Lung (tissue), 12 donors: ENCODE data around the gene ZIC2. TPM values are rescaled to one million over a fixed set of nuclear protein-coding genes. Genes with fewer than 3 reads are reported as not detected.
"Not testable (repeated sequence)": the region's sequence is repeated elsewhere in the genome, so short reads cannot be mapped to it uniquely, and the experiment has no call there.

ENCODE experiments used
- ATAC-seq: fragments of 200-7000 bp; cut with Tn5 transposase; one replicate; pipeline ENCODE4 v1.9.1; 2020; ENCODE audit warnings: moderate number of reproducible peaks; ENCODE audit not compliant: insufficient read depth, low FRiP score
- DNase-seq, 3 donors: peaks; one replicate each; pipeline ENCODE4 v3.0.0-alpha.2; 2013 to 2017
- H3K27ac ChIP-seq, 2 donors: one replicate each; pipeline ENCODE4 v1.5.1; 2013; ENCODE audit warnings: mild to moderate bottlenecking in 2 of 2, moderate library complexity in 2 of 2, control low read depth in 1 of 2, inconsistent platforms in 1 of 2, low read depth in 1 of 2, low read length in 1 of 2
- H3K27me3 ChIP-seq, 3 donors: one replicate each; pipeline ENCODE4 v1.5.1; 2013; ENCODE audit warnings: low read length in 2 of 3; ENCODE audit not compliant: control insufficient read depth in 3 of 3, insufficient read depth in 3 of 3
- H3K36me3 ChIP-seq, 4 donors: one replicate each; pipeline ENCODE4 v1.5.1; 2013; ENCODE audit warnings: low read length in 4 of 4, mild to moderate bottlenecking in 1 of 4, moderate library complexity in 1 of 4; ENCODE audit not compliant: control insufficient read depth in 4 of 4, insufficient read depth in 4 of 4
- H3K4me1 ChIP-seq, 5 donors: one replicate each; pipeline ENCODE4 v1.5.1; 2013; ENCODE audit warnings: low read length in 5 of 5, mild to moderate bottlenecking in 2 of 5, moderate library complexity in 1 of 5; ENCODE audit not compliant: control insufficient read depth in 5 of 5, insufficient read depth in 5 of 5
- H3K4me3 ChIP-seq: one replicate; pipeline ENCODE4 v1.5.1; 2013; ENCODE audit warnings: mild to moderate bottlenecking, control low read depth, moderate library complexity
- H3K9ac ChIP-seq, 2 donors: one replicate each; pipeline ENCODE4 v1.5.1; 2013; ENCODE audit warnings: low read length in 2 of 2, control low read depth in 1 of 2; ENCODE audit not compliant: insufficient read depth in 1 of 2
- H3K9me3 ChIP-seq, 4 donors: one replicate each; pipeline ENCODE4 v1.5.1; 2013; ENCODE audit warnings: low read length in 3 of 4, mild to moderate bottlenecking in 1 of 4, moderate library complexity in 1 of 4; ENCODE audit not compliant: control insufficient read depth in 4 of 4, insufficient read depth in 3 of 4
- WGBS, 2 donors: extraction: QIAGEN DNeasy Blood & Tissue Kit; methylation state at CpG; one replicate each; pipeline ENCODE4 v1.1.7; 2013; 5-methylcytosine and 5-hydroxymethylcytosine counted together
- polyA plus RNA-seq, 2 donors: library from polyadenylated mRNA; stranded (reverse); fragments of 200-250 nt; gene quantifications; one replicate each; pipeline ENCODE4 v1.2.1, GENCODE V29; 2013
- total RNA-seq, 2 donors: library from RNA; depleted of rRNA in 1 of 2; stranded (reverse); fragments of >200 nt in 1 of 2; gene quantifications; one replicate each; pipeline ENCODE4 v1.2.1, GENCODE V29; 2014 to 2021
- TF ChIP-seq, protein P1 (sequence below): IDR thresholded peaks from 2 replicates; pipeline ENCODE4 v1.5.1; 2012; ENCODE audit warnings: mild to moderate bottlenecking; ENCODE audit errors: control extremely low read depth, extremely low read depth
- donor health status: control.
- donor health status: control.
- donor health status: Bipolar disorder and iron deficiency.
- donor health status: healthy.
- donor health status: DM: yes; HTN: yes; CAD: no.

The ZIC2 gene
- total and polyA plus RNA-seq, 4 donors: 0.06 TPM; not detected in 3

DNA sequence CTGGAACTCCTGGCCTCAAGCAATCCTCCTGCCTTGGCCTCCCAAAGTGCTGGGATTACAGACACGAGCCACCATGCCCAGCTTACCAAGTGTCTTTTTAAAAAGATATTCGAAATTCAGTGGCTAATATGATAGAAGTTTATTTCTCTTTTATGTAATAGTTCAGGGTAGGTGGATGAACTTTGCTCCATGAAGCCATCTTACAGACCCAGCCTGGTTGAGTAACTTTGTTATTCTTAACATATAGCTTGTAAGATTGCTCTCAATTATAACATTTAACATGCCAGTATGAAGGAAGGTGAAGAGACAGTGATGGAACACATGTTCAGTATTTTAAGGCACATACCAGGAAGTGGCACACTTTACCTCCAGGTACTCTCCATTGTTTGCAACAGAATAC, 42.4 kb downstream of the ZIC2 start:
- H3K4me3 ChIP-seq: no peak overlapping the region
- no peaks in the 10 kb centered on the region for H3K27me3 ChIP-seq
- 65 to 90% methylated on average over 2 of the region's 2 CpGs for WGBS, 2 donors
- DNase-seq: no peak
- H3K9me3 ChIP-seq: peaks cover 0 to 3% (median 0%) of the 10 kb centered on the region in 4 donors
- H3K4me1 ChIP-seq: no peaks in the 10 kb centered on the region
- no peak overlapping the region for H3K9ac ChIP-seq
- H3K27ac ChIP-seq: no peak overlapping the region
- no peak for ATAC-seq
- TF ChIP-seq, protein P1, sequence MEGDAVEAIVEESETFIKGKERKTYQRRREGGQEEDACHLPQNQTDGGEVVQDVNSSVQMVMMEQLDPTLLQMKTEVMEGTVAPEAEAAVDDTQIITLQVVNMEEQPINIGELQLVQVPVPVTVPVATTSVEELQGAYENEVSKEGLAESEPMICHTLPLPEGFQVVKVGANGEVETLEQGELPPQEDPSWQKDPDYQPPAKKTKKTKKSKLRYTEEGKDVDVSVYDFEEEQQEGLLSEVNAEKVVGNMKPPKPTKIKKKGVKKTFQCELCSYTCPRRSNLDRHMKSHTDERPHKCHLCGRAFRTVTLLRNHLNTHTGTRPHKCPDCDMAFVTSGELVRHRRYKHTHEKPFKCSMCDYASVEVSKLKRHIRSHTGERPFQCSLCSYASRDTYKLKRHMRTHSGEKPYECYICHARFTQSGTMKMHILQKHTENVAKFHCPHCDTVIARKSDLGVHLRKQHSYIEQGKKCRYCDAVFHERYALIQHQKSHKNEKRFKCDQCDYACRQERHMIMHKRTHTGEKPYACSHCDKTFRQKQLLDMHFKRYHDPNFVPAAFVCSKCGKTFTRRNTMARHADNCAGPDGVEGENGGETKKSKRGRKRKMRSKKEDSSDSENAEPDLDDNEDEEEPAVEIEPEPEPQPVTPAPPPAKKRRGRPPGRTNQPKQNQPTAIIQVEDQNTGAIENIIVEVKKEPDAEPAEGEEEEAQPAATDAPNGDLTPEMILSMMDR: no peak
- H3K36me3 ChIP-seq: no peaks in the 10 kb centered on the region

DNA sequence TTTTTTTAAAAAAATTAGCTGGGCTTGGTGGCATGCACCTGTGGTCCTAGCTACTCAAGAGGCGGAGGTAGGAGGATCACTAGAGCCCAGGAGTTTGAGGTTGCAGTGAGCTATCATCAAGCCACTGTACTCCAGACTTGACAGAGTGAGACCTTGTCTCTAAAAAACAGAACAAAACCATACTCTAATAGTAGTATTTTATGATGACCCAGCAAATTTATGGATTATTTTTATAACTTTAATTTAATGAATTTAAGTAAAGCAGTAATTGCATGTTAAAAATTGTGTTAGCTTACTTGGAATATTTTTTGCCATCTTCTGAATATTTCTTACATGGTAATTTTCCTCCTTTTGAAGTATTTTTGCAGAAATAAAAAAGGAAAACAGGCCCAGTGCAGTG, 48.3 kb downstream of the ZIC2 start:
- H3K4me3 ChIP-seq: no peak overlapping the region
- no peak for ATAC-seq
- no peak for DNase-seq
- no peak overlapping the region for H3K27ac ChIP-seq
- TF ChIP-seq, protein P1: no peak
- no peaks in the 10 kb centered on the region for H3K4me1 ChIP-seq
- H3K27me3 ChIP-seq: no peaks in the 10 kb centered on the region
- WGBS, 2 donors: 93% methylated on average over 1 of the region's 1 CpG
- H3K36me3 ChIP-seq: no peaks in the 10 kb centered on the region
- H3K9ac ChIP-seq: no peak overlapping the region
- H3K9me3 ChIP-seq: no peaks in the 10 kb centered on the region

DNA sequence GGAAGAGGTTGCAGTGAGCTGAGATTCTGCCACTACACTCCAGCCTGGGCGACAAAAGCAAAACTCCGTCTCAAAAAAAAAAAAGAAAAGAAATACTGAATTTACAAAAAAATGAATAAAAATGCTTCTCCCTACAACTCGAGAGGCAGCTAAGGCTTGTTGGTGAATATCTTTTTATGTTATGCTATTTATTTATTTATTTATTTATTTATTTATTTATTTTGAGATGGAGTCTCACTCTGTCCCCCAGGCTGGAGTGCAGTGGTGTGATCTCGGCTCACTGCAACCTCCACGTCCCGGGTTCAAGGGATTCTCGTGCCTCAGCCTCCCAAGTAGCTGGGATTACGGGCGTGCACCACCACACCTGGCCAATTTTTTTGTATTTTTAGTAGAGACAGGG, 51.1 kb downstream of the ZIC2 start:
- ATAC-seq, H3K9me3 ChIP-seq: not testable (repeated sequence)

DNA sequence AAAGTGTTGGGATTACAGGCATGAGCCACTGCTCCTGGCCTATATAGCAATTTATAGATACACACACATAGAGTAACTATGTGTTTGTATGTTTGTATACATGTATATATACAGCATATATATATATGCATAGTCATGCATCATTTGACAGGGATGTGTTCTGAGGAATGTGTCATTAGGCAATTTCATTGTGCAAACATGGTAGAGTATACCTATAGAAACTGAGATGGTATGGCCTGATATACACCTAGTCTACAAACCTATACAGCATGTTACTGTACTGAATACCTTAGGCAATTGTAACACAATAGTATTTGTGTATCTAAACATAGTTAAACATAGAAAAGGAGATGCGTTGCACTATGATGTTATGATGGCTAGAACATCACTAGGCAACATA, 54.4 kb downstream of the ZIC2 start:
- no peaks in the 10 kb centered on the region for H3K27me3 ChIP-seq
- H3K4me3 ChIP-seq: no peak overlapping the region
- no peaks in the 10 kb centered on the region for H3K36me3 ChIP-seq
- H3K27ac ChIP-seq: no peak overlapping the region
- WGBS, 2 donors: 92 to 98% methylated on average over 1 of the region's 1 CpG
- no peaks in the 10 kb centered on the region for H3K4me1 ChIP-seq
- ATAC-seq: no peak
- TF ChIP-seq, protein P1: no peak
- no peak for DNase-seq
- H3K9me3 ChIP-seq: no peaks in the 10 kb centered on the region
- H3K9ac ChIP-seq: no peak overlapping the region

More for the DNA sequence above, 51.1 kb downstream of the ZIC2 start:
- DNase-seq, H3K27me3 ChIP-seq, H3K36me3 ChIP-seq, H3K27ac ChIP-seq, H3K9ac ChIP-seq, H3K4me1 ChIP-seq, H3K4me3 ChIP-seq: not testable (repeated sequence)
- WGBS, 2 donors: 90 to 94% methylated on average over 9 of the region's 9 CpGs

Other genes starting within 250 kb of the ZIC2 start
- not detected for gene ZIC5, start 10.0 kb upstream of the ZIC2 start, total RNA-seq
- not detected for gene ZIC5, start 10.0 kb upstream of the ZIC2 start, polyA plus RNA-seq
- gene PCCA, start 107.3 kb downstream of the ZIC2 start, total RNA-seq: 10 to 100 TPM; 25.8 to 71.8 TPM
- gene PCCA, start 107.3 kb downstream of the ZIC2 start, polyA plus RNA-seq: 10 to 100 TPM in 1 of 2 donors, 1 to 10 TPM in 1; 8.3 to 19.9 TPM